T follicular helper cell (primary cell): Measurements from ENCODE around the gene MYO1D.

Experiments used
- DNase-seq: peaks from one replicate; pipeline ENCODE4 v3.0.0-alpha.2; 2020; ENCODE audit warnings: low read depth

Gene MYO1D

GRCh38 chr17:32819035-32819434 is 57.9 kb downstream of the MYO1D start:
- no peak for DNase-seq

- no peak for DNase-seq
Observed at GRCh38 chr17:32815460-32815859, 61.5 kb downstream of the MYO1D start.

GRCh38 chr17:32814836-32815235 is 62.1 kb downstream of the MYO1D start:
- DNase-seq, result no peak

- no peak for DNase-seq
Observed at GRCh38 chr17:32813021-32813420, 63.9 kb downstream of the MYO1D start.

GRCh38 chr17:32810690-32811089 is 66.2 kb downstream of the MYO1D start:
- DNase-seq, result no peak

GRCh38 chr17:32807577-32807976 is 69.3 kb downstream of the MYO1D start:
- DNase-seq, result no peak

- DNase-seq, result no peak
Observed at GRCh38 chr17:32806646-32807045, 70.3 kb downstream of the MYO1D start.

- DNase-seq, result no peak
Observed at GRCh38 chr17:32805029-32805976, 71.6 kb downstream of the MYO1D start.

GRCh38 chr17:32803544-32803943 is 73.4 kb downstream of the MYO1D start:
- no peak for DNase-seq

- DNase-seq, result no peak
Observed at GRCh38 chr17:32802306-32802705, 74.6 kb downstream of the MYO1D start.

GRCh38 chr17:32801641-32802040 is 75.3 kb downstream of the MYO1D start:
- no peak for DNase-seq

GRCh38 chr17:32801193-32801592 is 75.7 kb downstream of the MYO1D start:
- no peak for DNase-seq

GRCh38 chr17:32798938-32799337 is 78.0 kb downstream of the MYO1D start:
- no peak for DNase-seq

- no peak for DNase-seq
Observed at GRCh38 chr17:32795339-32795979, 81.5 kb downstream of the MYO1D start.

- DNase-seq, result no peak
Observed at GRCh38 chr17:32794533-32795246, 82.2 kb downstream of the MYO1D start.

- DNase-seq, result no peak
Observed at GRCh38 chr17:32793841-32794240, 83.1 kb downstream of the MYO1D start.

GRCh38 chr17:32792207-32792606 is 84.7 kb downstream of the MYO1D start:
- no peak for DNase-seq

- DNase-seq, result no peak
Observed at GRCh38 chr17:32786169-32786568, 90.8 kb downstream of the MYO1D start.

GRCh38 chr17:32784113-32784512 is 92.8 kb downstream of the MYO1D start:
- DNase-seq, result no peak

- DNase-seq, result no peak
Observed at GRCh38 chr17:32783602-32784001, 93.3 kb downstream of the MYO1D start.

GRCh38 chr17:32780721-32781120 is 96.2 kb downstream of the MYO1D start:
- DNase-seq, result no peak

GRCh38 chr17:32777922-32778321 is 99.0 kb downstream of the MYO1D start:
- no peak for DNase-seq

- DNase-seq, result no peak
Observed at GRCh38 chr17:32777436-32777835, 99.5 kb downstream of the MYO1D start.
